K562 (cell line): ENCODE measurements around the gene LAMA2. TPM values are rescaled to one million over a fixed set of nuclear protein-coding genes. Genes with fewer than 3 reads are reported as not detected.

ENCODE experiments used
- ATAC-seq: fragments of 200-7000 bp; cut with Tn5 transposase; 3 replicates; pipeline ENCODE4 v1.9.1; 2020; ENCODE audit warnings: moderate library complexity
- BruUV-seq: library from RNA; stranded (reverse); fragments of 400-500 nt; replicated peaks from 2 replicates; lab custom pipeline; 2021; lab: Mats Ljungman, UMichigan
- CTCF ChIA-PET: fragments of 300-600 bp; formaldehyde crosslinking; extraction: SDS; loops from one replicate; lab custom pipeline; 2021; ENCODE audit warnings: low intra/inter-chr PET ratio; lab: Yijun Ruan, JAX
- POLR2A ChIA-PET: fragments of 300-600, 350-650 bp; sonication (Branson Sonifier 250); formaldehyde crosslinking; extraction: SDS; loops from one replicate; lab custom pipeline; 2021; ENCODE audit warnings: antibody characterized with exemption, inconsistent platforms; lab: Yijun Ruan, JAX
- DNase-seq, 4 experiments: peaks; one replicate each; pipeline versions ENCODE4 v3.0.0 to v3.0.0-alpha.2; 2011 to 2018; ENCODE audit warnings: low spot score in 3 of 4, mixed read lengths in 3 of 4; ENCODE audit errors: extremely low read depth in 1 of 4
- FAIRE-seq: peaks from 2 replicates; lab custom pipeline; 2011; peaks lifted over from hg19 to GRCh38; lab: Jason Lieb, UNC
- H2AFZ ChIP-seq: 2 replicates; pipeline ENCODE4 v1.6.0; 2011; ENCODE audit warnings: low read depth, low read length, control low read depth, inconsistent platforms
- H3K27ac ChIP-seq: fragments of 200-600 bp; 3 replicates; pipeline ENCODE4 v1.8.0; 2011; ENCODE audit warnings: low read depth, mild to moderate bottlenecking, control low read depth, inconsistent platforms, low read length, moderate library complexity, mixed read lengths; ENCODE audit errors: extremely low read depth
- H3K27me3 ChIP-seq, 2 experiments: fragments of 300-600 bp in 1 of 2; 2 replicates in 1 of 2; 3 replicates in 1 of 2; pipeline versions ENCODE4 v1.6.0 to v1.8.0; 2011; ENCODE audit warnings: inconsistent platforms in 2 of 2, low read length in 2 of 2, mild to moderate bottlenecking in 1 of 2, mixed read lengths in 1 of 2, moderate library complexity in 1 of 2; ENCODE audit not compliant: control insufficient read depth in 2 of 2, insufficient read depth in 2 of 2
- H3K36me3 ChIP-seq: fragments of 300-600 bp; 3 replicates; pipeline ENCODE4 v1.8.0; 2011; ENCODE audit warnings: mild to moderate bottlenecking, low read length, inconsistent platforms; ENCODE audit not compliant: control insufficient read depth, insufficient read depth
- H3K4me1 ChIP-seq, 2 experiments: fragments of 200-600 bp in 1 of 2; replicated peaks in 1 of 2; 2 replicates in 1 of 2; 3 replicates in 1 of 2; pipeline versions ENCODE4 v1.5.1 to v1.8.0; 2011; ENCODE audit warnings: inconsistent platforms in 2 of 2, low read length in 2 of 2, mild to moderate bottlenecking in 1 of 2, mixed read lengths in 1 of 2, moderate library complexity in 1 of 2; ENCODE audit not compliant: control insufficient read depth in 2 of 2, insufficient read depth in 2 of 2
- H3K4me2 ChIP-seq: 2 replicates; pipeline ENCODE4 v1.6.1; 2011; ENCODE audit warnings: low read length, control low read depth, inconsistent platforms, mixed read lengths; ENCODE audit not compliant: insufficient read depth
- H3K4me3 ChIP-seq: fragments of 200-600 bp; sonication (generic), shearing (Covaris generic); 2 replicates; pipeline ENCODE4 v1.5.1; 2016; ENCODE audit warnings: control low read depth, inconsistent platforms
- H3K79me2 ChIP-seq: fragments of 200-600 bp; 3 replicates; pipeline ENCODE4 v1.8.0; 2011; ENCODE audit warnings: low read length, inconsistent platforms; ENCODE audit not compliant: control insufficient read depth, insufficient read depth
- H3K9ac ChIP-seq, 2 experiments: 2 replicates each; pipeline versions ENCODE4 v1.6.0 to v1.6.1; 2011; ENCODE audit warnings: low read depth in 2 of 2, low read length in 2 of 2, control low read depth in 1 of 2, inconsistent platforms in 1 of 2, mild to moderate bottlenecking in 1 of 2, mixed read lengths in 1 of 2; ENCODE audit not compliant: insufficient read depth in 1 of 2
- H3K9me1 ChIP-seq: one replicate; pipeline ENCODE4 v1.6.0; 2011; ENCODE audit warnings: inconsistent platforms, mild to moderate bottlenecking, low read length, moderate library complexity; ENCODE audit not compliant: control insufficient read depth, insufficient read depth
- H3K9me3 ChIP-seq: replicated peaks from 2 replicates; pipeline ENCODE4 v1.5.1; 2011; ENCODE audit warnings: low read depth, low read length, inconsistent platforms; ENCODE audit not compliant: control insufficient read depth, insufficient read depth
- H4K20me1 ChIP-seq: replicated peaks from 2 replicates; pipeline ENCODE4 v1.6.1; 2011; ENCODE audit warnings: low read length, inconsistent platforms, mixed read lengths; ENCODE audit not compliant: control insufficient read depth, insufficient read depth
- CTBP1 ChIP-seq: fragments of 450-650 bp; IDR thresholded peaks from 2 replicates; pipeline ENCODE4 v1.6.1; 2016; ENCODE audit warnings: borderline replicate concordance
- EWSR1 ChIP-seq: fragments of 450-650 bp; IDR thresholded peaks from 2 replicates; pipeline ENCODE4 v1.6.1; 2018; ENCODE audit warnings: borderline replicate concordance, mild to moderate bottlenecking, low read depth, moderate library complexity; ENCODE audit not compliant: partially characterized antibody
- HNRNPL ChIP-seq: fragments of 200-400 bp; formaldehyde crosslinking; IDR thresholded peaks from 2 replicates; pipeline ENCODE4 v1.6.1; 2017; ENCODE audit warnings: low read depth, mild to moderate bottlenecking, low read length
- NCOA2 ChIP-seq, 2 experiments: fragments of 450-650 bp; IDR thresholded peaks; 2 replicates each; pipeline ENCODE4 v1.6.1; 2018; ENCODE audit warnings: mild to moderate bottlenecking in 2 of 2, moderate library complexity in 1 of 2; ENCODE audit not compliant: partially characterized antibody in 2 of 2
- NR1H2 ChIP-seq: sonication (generic); formaldehyde crosslinking; IDR thresholded peaks from 2 replicates; pipeline ENCODE4 v1.4.0; 2020; ENCODE audit warnings: mild to moderate bottlenecking, missing genetic modification reagents
- PPARD ChIP-seq: fragments of 250-450 bp; sonication (Bioruptor Pico); IDR thresholded peaks from 2 replicates; pipeline ENCODE4 v1.8.0; 2022; ENCODE audit warnings: inconsistent platforms, mild to moderate bottlenecking, moderate library complexity
- TBP ChIP-seq: optimal IDR thresholded peaks from 2 replicates; pipeline ENCODE3; 2011; ENCODE audit warnings: low read depth, low read length, improper control_type of control experiment
- ZEB2 ChIP-seq: fragments of 450-650 bp; IDR thresholded peaks from 2 replicates; pipeline ENCODE4 v1.6.1; 2016
- ZNF133 ChIP-seq: fragments of 250-450 bp; sonication (Bioruptor Pico); IDR thresholded peaks from 2 replicates; pipeline ENCODE4 v1.4.0; 2020; ENCODE audit warnings: mild to moderate bottlenecking
- ZNF445 ChIP-seq: fragments of 250-450 bp; sonication (Bioruptor Pico); IDR thresholded peaks from 2 replicates; pipeline ENCODE4 v1.4.0; 2020; ENCODE audit warnings: low read depth, mild to moderate bottlenecking, moderate library complexity
- WGBS: fragments of 100-300 bp; shearing (Covaris generic); methylation state at CpG from one replicate; pipeline ENCODE4 v1.1.6; 2016; ENCODE audit warnings: low coverage, mixed read lengths; ENCODE audit not compliant: insufficient coverage; ENCODE audit errors: missing lambda C conversion rate; 5-methylcytosine and 5-hydroxymethylcytosine counted together
- in situ Hi-C: fragments of 300-500 bp; cut with MboI; formaldehyde crosslinking; loops from 4 replicates; pipeline ENCODE4 v1.15.0; 2018; ENCODE audit warnings: inconsistent platforms, mixed read lengths
- intact Hi-C: fragments of 100-400 bp; cut with micrococcal nuclease; formaldehyde crosslinking; loops from 2 replicates; pipeline ENCODE4 v1.14.2; 2022
- polyA plus RNA-seq, 8 experiments: library from polyadenylated mRNA; depleted of rRNA in 4 of 8; stranded (reverse) in 5 of 8; unstranded in 3 of 8; fragments of >200 nt; fragmentation: Nextera tagmentation in 2 of 8; fragmentation: Illumina TruSeq in 1 of 8; extraction: Ambion mirVana in 2 of 8; extraction: Trizol in 1 of 8; gene quantifications; 2 replicates each; pipeline versions ENCODE4 v1.2.1 to v1.2.3, GENCODE V29; 2011 to 2014; ENCODE audit warnings: inconsistent platforms in 1 of 8, missing spikeins in 1 of 8
- total RNA-seq, 7 experiments: library from RNA; depleted of rRNA in 6 of 7; stranded (reverse); fragments of >200 nt in 6 of 7; fragmentation: Illumina TruSeq in 2 of 7; extraction: Trizol in 2 of 7; gene quantifications; 2 replicates each; pipeline versions ENCODE4 v1.2.1 to v1.2.3, GENCODE V29; 2011 to 2021; ENCODE audit warnings: low replicate concordance in 1 of 7
- TF ChIP-seq, protein P1 (sequence below): fragments of 200-600 bp; sonication (generic); IDR thresholded peaks from one replicate; pipeline ENCODE4 v1.6.1; 2012; ENCODE audit warnings: mild to moderate bottlenecking, low read depth, low read length, inconsistent platforms

Gene LAMA2
- total and polyA plus RNA-seq, 9 of the 15 experiments (the other 6 are each of a cell fraction or from before 2014, with no cell fraction given): 0.04 to 1.5 (median 0.36) TPM

DNA sequence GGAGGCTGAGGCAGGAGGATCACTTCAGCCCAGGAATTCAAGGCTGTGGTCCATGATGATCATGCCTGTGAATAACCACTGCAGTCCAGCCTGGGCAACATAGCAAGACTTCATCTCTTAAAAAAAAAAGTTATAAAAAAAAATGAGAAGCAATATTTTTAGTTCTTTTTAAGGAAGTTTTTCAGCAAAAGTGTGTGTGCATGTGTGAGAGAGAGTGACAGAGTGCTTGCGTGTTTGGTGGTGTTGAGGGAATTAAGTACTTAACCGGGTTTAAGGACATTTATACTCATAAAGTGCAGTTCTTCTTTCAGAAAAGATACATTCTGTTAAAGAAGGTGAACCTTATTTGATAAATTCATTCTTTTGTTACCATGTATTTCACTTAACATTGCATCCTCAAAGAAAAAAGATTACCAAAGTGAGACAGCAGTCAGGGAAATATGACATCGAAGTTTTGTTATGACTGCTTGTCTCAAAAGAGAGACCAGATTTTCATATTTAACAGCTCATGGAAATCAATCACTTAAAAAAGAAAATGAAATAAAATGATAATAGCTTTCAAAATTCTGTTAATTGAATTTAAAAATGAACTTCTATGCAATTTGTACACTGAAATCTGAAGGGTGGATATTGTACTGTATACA lies 572.3 kb downstream of the LAMA2 start (continued):
- TF ChIP-seq NCOA2 (IDR thresholded peaks at IDR 0.05; ENCODE audit: partially characterized antibody in 2 of 2): no peak
- TF ChIP-seq CTBP1: no peak
- no peak for TF ChIP-seq TBP
- no peak for TF ChIP-seq ZNF445 (CRISPR knock-in tag)

- FAIRE-seq (no peak), ATAC-seq (no peak), DNase-seq (no peak)
- Histone ChIP-seq H3K4me1 (no peaks in the 10 kb centered on the region), H3K9me3 (no peaks in the 10 kb centered on the region), H3K36me3 (no peaks in the 10 kb centered on the region), H4K20me1 (no peaks in the 10 kb centered on the region), H3K27ac (no peak overlapping the region), H3K79me2 (no peaks in the 10 kb centered on the region), H3K4me2 (no peak overlapping the region), H3K27me3 (no peaks in the 10 kb centered on the region), H2AFZ (no peak overlapping the region), H3K4me3 (no peak overlapping the region), H3K9me1 (no peaks in the 10 kb centered on the region), H3K9ac (no peak overlapping the region)
- BruUV-seq: no TSS peak
- in situ Hi-C loops (no loop called here), intact Hi-C loops (no loop called here)
- 0% methylated on average over 2 of the region's 2 CpGs for WGBS
- POLR2A ChIA-PET: no interaction called here
- CTCF ChIA-PET: no interaction called here
- TF ChIP-seq, protein P1, sequence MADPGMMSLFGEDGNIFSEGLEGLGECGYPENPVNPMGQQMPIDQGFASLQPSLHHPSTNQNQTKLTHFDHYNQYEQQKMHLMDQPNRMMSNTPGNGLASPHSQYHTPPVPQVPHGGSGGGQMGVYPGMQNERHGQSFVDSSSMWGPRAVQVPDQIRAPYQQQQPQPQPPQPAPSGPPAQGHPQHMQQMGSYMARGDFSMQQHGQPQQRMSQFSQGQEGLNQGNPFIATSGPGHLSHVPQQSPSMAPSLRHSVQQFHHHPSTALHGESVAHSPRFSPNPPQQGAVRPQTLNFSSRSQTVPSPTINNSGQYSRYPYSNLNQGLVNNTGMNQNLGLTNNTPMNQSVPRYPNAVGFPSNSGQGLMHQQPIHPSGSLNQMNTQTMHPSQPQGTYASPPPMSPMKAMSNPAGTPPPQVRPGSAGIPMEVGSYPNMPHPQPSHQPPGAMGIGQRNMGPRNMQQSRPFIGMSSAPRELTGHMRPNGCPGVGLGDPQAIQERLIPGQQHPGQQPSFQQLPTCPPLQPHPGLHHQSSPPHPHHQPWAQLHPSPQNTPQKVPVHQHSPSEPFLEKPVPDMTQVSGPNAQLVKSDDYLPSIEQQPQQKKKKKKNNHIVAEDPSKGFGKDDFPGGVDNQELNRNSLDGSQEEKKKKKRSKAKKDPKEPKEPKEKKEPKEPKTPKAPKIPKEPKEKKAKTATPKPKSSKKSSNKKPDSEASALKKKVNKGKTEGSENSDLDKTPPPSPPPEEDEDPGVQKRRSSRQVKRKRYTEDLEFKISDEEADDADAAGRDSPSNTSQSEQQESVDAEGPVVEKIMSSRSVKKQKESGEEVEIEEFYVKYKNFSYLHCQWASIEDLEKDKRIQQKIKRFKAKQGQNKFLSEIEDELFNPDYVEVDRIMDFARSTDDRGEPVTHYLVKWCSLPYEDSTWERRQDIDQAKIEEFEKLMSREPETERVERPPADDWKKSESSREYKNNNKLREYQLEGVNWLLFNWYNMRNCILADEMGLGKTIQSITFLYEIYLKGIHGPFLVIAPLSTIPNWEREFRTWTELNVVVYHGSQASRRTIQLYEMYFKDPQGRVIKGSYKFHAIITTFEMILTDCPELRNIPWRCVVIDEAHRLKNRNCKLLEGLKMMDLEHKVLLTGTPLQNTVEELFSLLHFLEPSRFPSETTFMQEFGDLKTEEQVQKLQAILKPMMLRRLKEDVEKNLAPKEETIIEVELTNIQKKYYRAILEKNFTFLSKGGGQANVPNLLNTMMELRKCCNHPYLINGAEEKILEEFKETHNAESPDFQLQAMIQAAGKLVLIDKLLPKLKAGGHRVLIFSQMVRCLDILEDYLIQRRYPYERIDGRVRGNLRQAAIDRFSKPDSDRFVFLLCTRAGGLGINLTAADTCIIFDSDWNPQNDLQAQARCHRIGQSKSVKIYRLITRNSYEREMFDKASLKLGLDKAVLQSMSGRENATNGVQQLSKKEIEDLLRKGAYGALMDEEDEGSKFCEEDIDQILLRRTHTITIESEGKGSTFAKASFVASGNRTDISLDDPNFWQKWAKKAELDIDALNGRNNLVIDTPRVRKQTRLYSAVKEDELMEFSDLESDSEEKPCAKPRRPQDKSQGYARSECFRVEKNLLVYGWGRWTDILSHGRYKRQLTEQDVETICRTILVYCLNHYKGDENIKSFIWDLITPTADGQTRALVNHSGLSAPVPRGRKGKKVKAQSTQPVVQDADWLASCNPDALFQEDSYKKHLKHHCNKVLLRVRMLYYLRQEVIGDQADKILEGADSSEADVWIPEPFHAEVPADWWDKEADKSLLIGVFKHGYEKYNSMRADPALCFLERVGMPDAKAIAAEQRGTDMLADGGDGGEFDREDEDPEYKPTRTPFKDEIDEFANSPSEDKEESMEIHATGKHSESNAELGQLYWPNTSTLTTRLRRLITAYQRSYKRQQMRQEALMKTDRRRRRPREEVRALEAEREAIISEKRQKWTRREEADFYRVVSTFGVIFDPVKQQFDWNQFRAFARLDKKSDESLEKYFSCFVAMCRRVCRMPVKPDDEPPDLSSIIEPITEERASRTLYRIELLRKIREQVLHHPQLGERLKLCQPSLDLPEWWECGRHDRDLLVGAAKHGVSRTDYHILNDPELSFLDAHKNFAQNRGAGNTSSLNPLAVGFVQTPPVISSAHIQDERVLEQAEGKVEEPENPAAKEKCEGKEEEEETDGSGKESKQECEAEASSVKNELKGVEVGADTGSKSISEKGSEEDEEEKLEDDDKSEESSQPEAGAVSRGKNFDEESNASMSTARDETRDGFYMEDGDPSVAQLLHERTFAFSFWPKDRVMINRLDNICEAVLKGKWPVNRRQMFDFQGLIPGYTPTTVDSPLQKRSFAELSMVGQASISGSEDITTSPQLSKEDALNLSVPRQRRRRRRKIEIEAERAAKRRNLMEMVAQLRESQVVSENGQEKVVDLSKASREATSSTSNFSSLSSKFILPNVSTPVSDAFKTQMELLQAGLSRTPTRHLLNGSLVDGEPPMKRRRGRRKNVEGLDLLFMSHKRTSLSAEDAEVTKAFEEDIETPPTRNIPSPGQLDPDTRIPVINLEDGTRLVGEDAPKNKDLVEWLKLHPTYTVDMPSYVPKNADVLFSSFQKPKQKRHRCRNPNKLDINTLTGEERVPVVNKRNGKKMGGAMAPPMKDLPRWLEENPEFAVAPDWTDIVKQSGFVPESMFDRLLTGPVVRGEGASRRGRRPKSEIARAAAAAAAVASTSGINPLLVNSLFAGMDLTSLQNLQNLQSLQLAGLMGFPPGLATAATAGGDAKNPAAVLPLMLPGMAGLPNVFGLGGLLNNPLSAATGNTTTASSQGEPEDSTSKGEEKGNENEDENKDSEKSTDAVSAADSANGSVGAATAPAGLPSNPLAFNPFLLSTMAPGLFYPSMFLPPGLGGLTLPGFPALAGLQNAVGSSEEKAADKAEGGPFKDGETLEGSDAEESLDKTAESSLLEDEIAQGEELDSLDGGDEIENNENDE: no peak
- TF ChIP-seq EWSR1: no peak
- TF ChIP-seq PPARD (CRISPR knock-in tag): no peak
- TF ChIP-seq HNRNPL: no peak
- no peak for TF ChIP-seq ZEB2
- no peak for TF ChIP-seq ZNF133 (CRISPR knock-in tag)
- TF ChIP-seq NR1H2 (CRISPR knock-in tag): no peak
Measured at GRCh38 chr6:129460221-129460620, 577.3 kb downstream of the LAMA2 start.
